ENCODE results near the gene ABAT.
"Not testable (repeated sequence)": the region's sequence is repeated elsewhere in the genome, so short reads cannot be mapped to it uniquely, and the experiment has no call there.

The ABAT gene

DNA sequence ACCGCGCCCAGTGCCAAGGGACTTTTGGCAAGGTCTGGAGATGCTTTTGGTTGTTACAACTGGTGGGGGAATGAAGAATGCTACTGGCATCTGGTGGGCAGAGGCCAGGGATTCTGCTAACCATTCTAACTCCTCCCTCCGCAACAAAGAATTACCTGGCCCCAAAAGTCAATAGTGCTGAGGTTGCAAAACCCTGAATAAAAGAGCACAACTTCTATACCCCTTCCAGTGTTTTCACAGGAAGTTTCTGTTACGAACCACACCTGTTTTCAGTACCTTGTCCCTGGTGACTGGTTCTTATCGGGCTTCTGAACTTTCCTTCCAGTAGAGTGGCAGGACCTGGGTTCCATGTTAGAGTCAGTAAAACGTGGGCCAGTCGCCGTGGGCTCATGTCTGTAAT, 17.3 kb downstream of the ABAT start:
- Histone ChIP-seq H3K4me1 (ENCODE audit: control insufficient read depth, insufficient read depth, low read length) (peaks cover 3% of the 10 kb centered on the region), H3K27me3 (ENCODE audit: control insufficient read depth, insufficient read depth, low read length) (no peaks in the 10 kb centered on the region), H3K36me3 (ENCODE audit: control insufficient read depth, insufficient read depth, low read length) (no peaks in the 10 kb centered on the region), H3K9me3 (ENCODE audit: control insufficient read depth, insufficient read depth, low read length) (peaks cover 3% of the 10 kb centered on the region), H3K9ac (ENCODE audit: low read depth, low read length) (no peak overlapping the region), H3K4me3 (ENCODE audit: low read depth, low read length) (no peak overlapping the region)

DNA sequence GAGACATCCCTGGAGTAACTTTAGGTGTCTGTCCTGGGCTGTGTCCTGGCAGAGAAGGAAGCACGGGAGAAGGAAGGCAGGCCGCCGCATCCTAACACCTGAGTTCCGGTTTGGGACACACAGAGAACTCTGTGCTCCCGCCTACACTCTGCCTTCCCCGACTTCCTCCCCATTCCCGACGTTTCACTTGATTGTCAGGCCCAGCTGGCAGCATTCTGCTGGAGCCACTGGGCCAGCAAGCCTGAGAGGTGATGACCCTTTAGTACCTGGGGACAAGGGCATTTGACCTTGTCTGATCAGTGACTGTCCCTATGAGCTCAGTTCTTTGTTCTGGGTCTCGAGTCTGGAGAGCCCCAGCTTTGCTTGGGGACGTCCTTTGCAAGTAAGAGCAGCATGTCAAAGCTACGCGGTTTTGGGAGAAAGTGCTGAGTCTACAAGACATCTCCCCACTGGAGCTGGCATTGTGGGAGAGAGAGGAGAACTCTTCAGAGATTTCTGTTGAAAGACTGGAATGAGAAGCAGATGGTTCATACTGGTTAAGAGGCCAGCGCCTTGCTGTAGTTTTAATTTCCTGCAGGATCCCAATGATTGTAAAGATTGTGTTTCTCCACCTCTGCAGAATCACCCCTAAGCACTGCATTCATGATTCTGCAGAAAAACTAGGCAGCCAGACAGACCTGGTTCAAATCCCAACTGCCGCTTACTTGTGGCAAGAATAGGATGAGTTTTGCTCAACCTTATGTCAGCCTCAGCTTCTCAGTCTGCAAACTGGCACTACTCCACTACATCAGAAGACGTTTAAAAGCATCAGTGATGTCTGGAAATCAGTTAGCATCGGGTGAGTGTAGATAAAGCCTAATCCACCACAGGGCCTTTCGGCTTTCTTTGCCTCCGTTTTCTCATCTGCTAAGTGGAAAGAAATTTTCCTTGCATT, 20.6 kb downstream of the ABAT start:
- no peaks in the 10 kb centered on the region for H3K36me3 ChIP-seq (ENCODE audit: control insufficient read depth, insufficient read depth, low read length)
- peaks cover 3% of the 10 kb centered on the region for H3K4me1 ChIP-seq (ENCODE audit: control insufficient read depth, insufficient read depth, low read length)
- no peak overlapping the region for H3K9ac ChIP-seq (ENCODE audit: low read depth, low read length)
- no peaks in the 10 kb centered on the region for H3K9me3 ChIP-seq (ENCODE audit: control insufficient read depth, insufficient read depth, low read length)
- H3K27me3 ChIP-seq (ENCODE audit: control insufficient read depth, insufficient read depth, low read length), result no peaks in the 10 kb centered on the region
- H3K4me3 ChIP-seq (ENCODE audit: low read depth, low read length), result no peak overlapping the region

DNA sequence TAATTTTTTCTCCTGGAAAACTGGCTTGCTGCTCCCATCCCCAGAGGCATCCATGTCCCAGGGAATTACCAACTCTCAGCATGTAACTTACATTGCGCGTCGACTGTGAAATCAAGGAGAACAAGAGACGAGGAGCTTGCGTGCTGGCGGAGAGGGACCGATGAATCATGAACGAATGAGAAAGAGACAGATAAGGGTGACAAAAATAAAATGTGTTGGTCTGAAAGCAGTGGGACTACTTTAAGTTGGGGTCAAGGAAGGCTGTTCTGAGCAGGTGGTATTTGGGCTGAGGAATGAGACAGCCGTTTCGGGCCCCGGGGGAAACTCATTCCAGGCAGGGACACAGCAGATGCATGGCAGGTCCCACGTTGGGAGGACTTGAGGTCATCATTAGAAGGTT, 22.5 kb downstream of the ABAT start:
- Histone ChIP-seq H3K9me3 (ENCODE audit: control insufficient read depth, insufficient read depth, low read length) (no peaks in the 10 kb centered on the region), H3K4me3 (ENCODE audit: low read depth, low read length) (no peak overlapping the region), H3K36me3 (ENCODE audit: control insufficient read depth, insufficient read depth, low read length) (no peaks in the 10 kb centered on the region), H3K4me1 (ENCODE audit: control insufficient read depth, insufficient read depth, low read length) (peaks cover 3% of the 10 kb centered on the region), H3K27me3 (ENCODE audit: control insufficient read depth, insufficient read depth, low read length) (no peaks in the 10 kb centered on the region), H3K9ac (ENCODE audit: low read depth, low read length) (no peak overlapping the region)

DNA sequence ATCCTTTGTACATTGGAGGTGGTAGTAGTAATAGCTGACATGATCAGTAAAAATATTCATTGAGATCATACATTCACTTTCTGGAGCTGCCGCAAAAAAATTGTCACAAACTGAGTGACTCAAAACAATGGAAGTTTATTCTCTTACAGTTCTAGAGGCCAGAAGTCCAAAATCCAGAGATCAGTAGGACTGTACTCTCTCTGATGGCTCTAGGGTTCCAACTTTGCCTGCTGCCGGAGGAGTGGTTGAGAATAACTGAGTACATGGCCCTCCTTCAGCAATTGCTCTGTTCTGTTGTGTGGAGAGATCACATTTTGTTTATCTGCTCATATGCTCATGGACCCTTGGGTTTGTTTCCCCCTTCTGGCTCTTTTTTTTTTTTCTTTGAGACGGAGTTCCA, 23.5 kb downstream of the ABAT start:
- no peak overlapping the region for H3K9ac ChIP-seq (ENCODE audit: low read depth, low read length)
- H3K27me3 ChIP-seq (ENCODE audit: control insufficient read depth, insufficient read depth, low read length), result no peaks in the 10 kb centered on the region
- H3K36me3 ChIP-seq (ENCODE audit: control insufficient read depth, insufficient read depth, low read length), result no peaks in the 10 kb centered on the region
- no peak overlapping the region for H3K4me3 ChIP-seq (ENCODE audit: low read depth, low read length)
- H3K4me1 ChIP-seq (ENCODE audit: control insufficient read depth, insufficient read depth, low read length), result no peaks in the 10 kb centered on the region
- H3K9me3 ChIP-seq (ENCODE audit: control insufficient read depth, insufficient read depth, low read length), result no peaks in the 10 kb centered on the region

DNA sequence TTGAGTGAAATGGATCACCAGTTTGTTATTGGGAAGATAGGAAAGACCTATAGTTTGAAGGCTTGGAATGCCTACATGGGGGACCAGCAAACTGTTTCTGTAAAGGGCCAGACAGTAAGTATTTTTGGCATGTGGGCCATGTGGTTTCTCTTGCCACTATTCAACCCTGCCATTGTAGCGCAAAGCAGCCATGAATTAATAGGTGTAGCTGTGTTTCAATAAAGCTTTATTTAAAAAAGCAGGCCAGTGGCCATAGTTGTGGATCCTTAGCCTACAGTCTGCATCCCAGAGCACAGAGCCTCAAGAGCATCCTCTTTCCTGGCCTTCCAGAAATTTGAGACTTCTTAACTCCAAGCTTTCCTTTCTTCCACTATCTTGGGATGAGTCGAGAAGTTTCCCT, 29.3 kb downstream of the ABAT start:
- no peak overlapping the region for H3K9ac ChIP-seq (ENCODE audit: low read depth, low read length)
- no peaks in the 10 kb centered on the region for H3K27me3 ChIP-seq (ENCODE audit: control insufficient read depth, insufficient read depth, low read length)
- no peaks in the 10 kb centered on the region for H3K36me3 ChIP-seq (ENCODE audit: control insufficient read depth, insufficient read depth, low read length)
- H3K4me1 ChIP-seq (ENCODE audit: control insufficient read depth, insufficient read depth, low read length), result no peaks in the 10 kb centered on the region
- no peak overlapping the region for H3K4me3 ChIP-seq (ENCODE audit: low read depth, low read length)
- no peaks in the 10 kb centered on the region for H3K9me3 ChIP-seq (ENCODE audit: control insufficient read depth, insufficient read depth, low read length)

DNA sequence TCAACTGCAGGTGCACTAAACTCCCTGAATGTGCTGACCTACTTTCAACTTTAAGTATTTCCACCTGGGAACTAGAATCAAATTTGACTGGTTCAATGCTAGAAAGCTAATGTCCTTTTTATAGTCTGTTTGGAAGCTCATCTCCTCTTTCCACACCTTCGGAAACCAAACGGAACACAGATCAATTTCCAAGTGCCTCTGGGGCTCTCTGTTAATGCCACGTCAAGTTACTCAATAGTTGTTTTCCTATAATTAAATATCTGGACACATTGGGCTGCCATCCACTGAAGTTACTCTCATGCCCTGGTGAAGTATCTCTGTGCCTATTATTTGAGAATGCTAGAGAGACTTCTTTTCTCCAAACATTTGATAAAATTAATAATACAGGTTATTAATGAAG, 29.7 kb downstream of the ABAT start:
- Histone ChIP-seq H3K9me3 (ENCODE audit: control insufficient read depth, insufficient read depth, low read length) (no peaks in the 10 kb centered on the region), H3K4me1 (ENCODE audit: control insufficient read depth, insufficient read depth, low read length) (no peaks in the 10 kb centered on the region), H3K9ac (ENCODE audit: low read depth, low read length) (no peak overlapping the region), H3K4me3 (ENCODE audit: low read depth, low read length) (no peak overlapping the region), H3K27me3 (ENCODE audit: control insufficient read depth, insufficient read depth, low read length) (no peaks in the 10 kb centered on the region), H3K36me3 (ENCODE audit: control insufficient read depth, insufficient read depth, low read length) (no peaks in the 10 kb centered on the region)

DNA sequence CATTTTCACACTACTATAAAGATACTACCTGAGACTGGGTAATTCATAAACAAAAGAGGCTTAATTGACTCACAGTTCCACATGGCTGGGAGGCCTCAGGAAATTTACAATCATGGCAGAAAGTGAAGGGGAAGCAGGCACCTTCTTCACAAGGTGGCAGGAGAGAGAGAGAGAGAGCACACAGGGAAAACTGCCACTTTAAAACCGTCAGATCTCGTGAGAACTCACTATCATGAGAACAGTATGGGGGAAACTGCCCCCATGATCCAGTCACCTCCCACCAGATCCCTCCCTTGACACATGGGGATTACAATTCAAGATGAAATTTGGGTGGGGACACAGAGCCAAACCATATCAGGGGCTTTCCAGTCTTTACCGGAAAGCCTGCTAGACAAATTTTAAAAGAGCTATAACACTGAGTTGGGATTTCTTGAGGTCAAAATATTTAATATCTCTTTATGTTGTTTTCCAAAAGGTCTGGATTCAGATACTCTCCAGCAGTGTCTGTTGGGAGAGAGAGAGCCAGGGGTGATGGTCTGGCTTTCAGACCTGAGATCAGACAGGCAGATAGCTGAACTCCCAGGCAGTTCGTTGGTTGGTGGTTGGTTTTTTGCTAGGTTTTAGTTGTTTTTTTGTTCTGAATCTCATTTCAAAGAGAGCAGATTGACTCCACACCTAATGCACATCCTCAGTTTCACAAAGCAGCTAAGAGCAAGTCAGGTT, 30.8 kb downstream of the ABAT start:
- not testable (repeated sequence) for H3K27me3 ChIP-seq (ENCODE audit: control insufficient read depth, insufficient read depth, low read length); H3K9ac ChIP-seq (ENCODE audit: low read depth, low read length); H3K9me3 ChIP-seq (ENCODE audit: control insufficient read depth, insufficient read depth, low read length); H3K4me3 ChIP-seq (ENCODE audit: low read depth, low read length); H3K4me1 ChIP-seq (ENCODE audit: control insufficient read depth, insufficient read depth, low read length); H3K36me3 ChIP-seq (ENCODE audit: control insufficient read depth, insufficient read depth, low read length)

DNA sequence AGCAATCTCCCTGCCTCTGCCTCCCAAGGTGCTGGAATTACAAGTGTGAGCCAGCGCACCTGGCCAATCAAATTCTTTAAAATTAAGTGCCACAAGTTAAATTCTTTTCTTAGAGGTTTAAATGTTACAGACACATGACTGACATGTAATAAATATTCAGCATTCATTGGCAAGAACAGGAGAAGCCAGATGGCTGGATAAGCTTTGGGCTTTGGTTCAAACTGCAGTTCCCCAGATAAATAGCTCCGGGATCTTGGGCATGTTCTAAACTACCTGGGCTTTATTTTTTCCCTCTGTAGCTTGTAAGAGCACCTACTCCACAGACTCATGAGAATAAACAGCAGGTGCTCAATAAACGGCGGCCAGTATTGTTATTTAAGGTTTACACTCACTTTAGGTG, 34.1 kb downstream of the ABAT start:
- Histone ChIP-seq H3K27me3 (ENCODE audit: control insufficient read depth, insufficient read depth, low read length) (no peaks in the 10 kb centered on the region), H3K4me1 (ENCODE audit: control insufficient read depth, insufficient read depth, low read length) (no peaks in the 10 kb centered on the region), H3K9ac (ENCODE audit: low read depth, low read length) (no peak overlapping the region), H3K36me3 (ENCODE audit: control insufficient read depth, insufficient read depth, low read length) (no peaks in the 10 kb centered on the region), H3K4me3 (ENCODE audit: low read depth, low read length) (no peak overlapping the region), H3K9me3 (ENCODE audit: control insufficient read depth, insufficient read depth, low read length) (no peaks in the 10 kb centered on the region)

DNA sequence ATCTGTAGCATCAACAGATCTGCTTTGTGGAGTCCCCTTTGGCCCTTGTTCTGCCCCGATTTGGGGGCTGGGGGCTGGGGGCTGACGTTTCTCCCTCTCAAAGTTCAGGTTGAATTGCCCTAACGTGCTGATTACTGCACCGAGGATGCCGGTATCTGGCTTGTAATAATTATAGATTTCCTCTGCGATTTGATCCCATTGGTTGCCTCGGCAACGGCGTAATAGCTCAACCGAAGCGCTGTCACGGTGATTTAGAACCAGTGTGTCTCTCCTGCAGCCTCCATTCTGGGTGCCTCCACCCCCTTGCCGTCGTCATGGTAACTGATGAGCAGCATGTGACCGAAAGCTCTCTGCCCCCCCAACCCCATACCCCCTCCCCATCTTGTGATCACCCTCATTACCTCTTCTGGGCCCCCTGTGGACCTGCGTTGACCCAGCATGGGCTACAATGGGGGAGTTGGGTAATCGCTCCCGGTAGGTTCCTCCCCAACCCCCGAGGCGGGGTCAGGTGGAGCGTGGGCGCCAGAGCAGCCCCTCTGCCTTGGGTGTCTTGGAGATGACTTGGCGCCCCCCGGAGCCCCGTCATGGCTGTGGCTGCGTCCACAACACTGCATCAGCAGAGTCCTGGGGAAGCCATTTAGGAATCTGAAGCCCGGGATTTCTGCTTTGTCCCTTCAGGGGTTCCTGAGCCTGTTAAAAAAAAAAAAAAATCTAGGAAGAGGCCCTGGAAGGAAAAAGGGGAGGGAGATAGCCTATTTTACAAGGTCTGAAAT, 38.4 kb downstream of the ABAT start:
- Histone ChIP-seq H3K9ac (ENCODE audit: low read depth, low read length) (no peak overlapping the region), H3K36me3 (ENCODE audit: control insufficient read depth, insufficient read depth, low read length) (no peaks in the 10 kb centered on the region), H3K4me1 (ENCODE audit: control insufficient read depth, insufficient read depth, low read length) (no peaks in the 10 kb centered on the region), H3K4me3 (ENCODE audit: low read depth, low read length) (peak overlapping the region; percentile 51), H3K27me3 (ENCODE audit: control insufficient read depth, insufficient read depth, low read length) (no peaks in the 10 kb centered on the region), H3K9me3 (ENCODE audit: control insufficient read depth, insufficient read depth, low read length) (no peaks in the 10 kb centered on the region)

DNA sequence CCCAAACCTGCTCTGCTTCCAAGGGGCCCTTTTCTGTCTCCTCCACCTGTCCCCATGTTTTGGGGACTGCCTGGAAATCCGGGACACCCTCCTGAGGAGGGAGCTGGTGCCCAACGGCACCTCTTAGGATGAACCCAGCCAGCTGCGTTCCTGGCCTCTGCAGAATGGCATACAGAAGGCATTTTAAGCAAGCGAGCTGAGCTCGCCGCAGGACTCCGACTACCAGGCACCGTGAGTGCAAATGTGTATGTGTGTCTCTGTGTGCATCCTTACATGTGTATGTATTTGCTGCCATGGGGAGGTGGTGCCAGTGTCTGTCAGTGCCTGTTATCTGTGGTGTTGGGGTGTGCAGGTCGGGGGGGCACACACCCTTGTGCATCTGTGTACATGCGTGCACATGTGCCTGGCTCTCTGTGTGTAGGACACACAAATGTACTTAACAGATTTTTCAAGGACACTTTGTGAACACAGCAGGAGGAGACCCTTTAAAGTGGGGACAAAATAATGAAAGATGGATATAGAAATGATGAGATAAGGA, 39.3 kb downstream of the ABAT start:
- H3K36me3 ChIP-seq (ENCODE audit: control insufficient read depth, insufficient read depth, low read length), result no peaks in the 10 kb centered on the region
- no peak overlapping the region for H3K9ac ChIP-seq (ENCODE audit: low read depth, low read length)
- no peak overlapping the region for H3K4me3 ChIP-seq (ENCODE audit: low read depth, low read length)
- no peaks in the 10 kb centered on the region for H3K4me1 ChIP-seq (ENCODE audit: control insufficient read depth, insufficient read depth, low read length)
- H3K9me3 ChIP-seq (ENCODE audit: control insufficient read depth, insufficient read depth, low read length), result no peaks in the 10 kb centered on the region
- no peaks in the 10 kb centered on the region for H3K27me3 ChIP-seq (ENCODE audit: control insufficient read depth, insufficient read depth, low read length)

DNA sequence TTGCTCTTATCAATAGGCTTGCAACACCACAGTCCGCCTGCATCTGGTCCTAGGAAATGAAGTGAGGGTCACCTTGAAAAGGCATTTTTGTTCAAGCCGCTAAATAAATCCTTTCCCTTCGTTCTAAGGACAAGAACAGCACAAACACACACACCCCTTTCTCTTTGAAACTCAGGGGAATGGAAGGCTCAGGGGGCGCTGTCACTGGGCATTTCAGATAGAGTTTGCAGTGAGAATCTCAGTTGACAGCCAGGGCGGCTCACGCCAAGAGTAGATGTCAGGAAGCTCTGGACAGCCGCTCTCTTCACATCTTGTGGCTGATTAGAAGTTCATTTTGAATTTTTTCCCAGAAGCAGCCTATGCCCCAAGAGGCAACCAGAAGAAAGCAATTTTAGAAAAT, 39.8 kb downstream of the ABAT start:
- H3K27me3 ChIP-seq (ENCODE audit: control insufficient read depth, insufficient read depth, low read length), result no peaks in the 10 kb centered on the region
- no peaks in the 10 kb centered on the region for H3K9me3 ChIP-seq (ENCODE audit: control insufficient read depth, insufficient read depth, low read length)
- H3K36me3 ChIP-seq (ENCODE audit: control insufficient read depth, insufficient read depth, low read length), result no peaks in the 10 kb centered on the region
- no peak overlapping the region for H3K9ac ChIP-seq (ENCODE audit: low read depth, low read length)
- no peaks in the 10 kb centered on the region for H3K4me1 ChIP-seq (ENCODE audit: control insufficient read depth, insufficient read depth, low read length)
- H3K4me3 ChIP-seq (ENCODE audit: low read depth, low read length), result no peak overlapping the region
